PC-9 (cell line): ENCODE data around the gene GRAMD2A. TPM values are rescaled to one million over a fixed set of nuclear protein-coding genes. Genes with fewer than 3 reads are reported as not detected.

Experiments used
- BruUV-seq: library from RNA; stranded (reverse); fragments of 400-500 nt; replicated peaks from 2 replicates; lab custom pipeline; 2021; lab: Mats Ljungman, UMichigan
- CTCF ChIA-PET: fragments of 300-600 bp; sonication (Branson Sonifier 250); formaldehyde crosslinking; loops from one replicate; lab custom pipeline; 2022; ENCODE audit warnings: antibody characterized with exemption; lab: Charles Lee
- POLR2A ChIA-PET: fragments of 300-600 bp; sonication (Branson Sonifier 250); formaldehyde crosslinking; loops from one replicate; lab custom pipeline; 2022; ENCODE audit warnings: antibody characterized with exemption; ENCODE audit not compliant: unreplicated experiment; lab: Charles Lee
- DNase-seq, 2 experiments: peaks; one replicate each; pipeline versions ENCODE4 v3.0.0 to v3.0.0-alpha.2; 2015 to 2022; ENCODE audit warnings: mixed read lengths in 1 of 2
- H2AFZ ChIP-seq: fragments of 200-600 bp; sonication (generic); 2 replicates; pipeline ENCODE4 v1.8.1; 2017; ENCODE audit warnings: antibody characterized with exemption
- H3F3A ChIP-seq: fragments of 200-600 bp; sonication (generic); 2 replicates; pipeline ENCODE4 v1.8.1; 2017; ENCODE audit warnings: antibody characterized with exemption, mild to moderate bottlenecking, low read depth; ENCODE audit not compliant: insufficient read depth
- H3K27ac ChIP-seq: fragments of 200-600 bp; sonication (generic); 2 replicates; pipeline ENCODE4 v1.6.1; 2016; ENCODE audit warnings: mixed run types
- H3K27me3 ChIP-seq: fragments of 200-600 bp; sonication (generic); 2 replicates; pipeline ENCODE4 v1.6.1; 2016; ENCODE audit warnings: low read depth, mixed run types; ENCODE audit not compliant: insufficient read depth
- H3K36me3 ChIP-seq: fragments of 200-600 bp; sonication (generic); 2 replicates; pipeline ENCODE4 v1.6.1; 2016; ENCODE audit warnings: low read depth, mixed run types
- H3K4me1 ChIP-seq: fragments of 200-600 bp; sonication (generic); replicated peaks from 2 replicates; pipeline ENCODE4 v1.6.1; 2016; ENCODE audit warnings: mixed run types; ENCODE audit not compliant: insufficient read depth
- H3K4me2 ChIP-seq: fragments of 200-600 bp; sonication (generic); 2 replicates; pipeline ENCODE4 v1.6.1; 2017; ENCODE audit warnings: mixed run types
- H3K4me3 ChIP-seq: fragments of 200-600 bp; sonication (generic); 2 replicates; pipeline ENCODE4 v1.6.1; 2016; ENCODE audit warnings: mixed run types
- H3K79me2 ChIP-seq: fragments of 200-600 bp; sonication (generic); 2 replicates; pipeline ENCODE4 v1.6.1; 2017; ENCODE audit warnings: low read depth, mixed run types
- H3K9me2 ChIP-seq: fragments of 200-600 bp; sonication (generic); 2 replicates; pipeline ENCODE4 v1.8.1; 2017; ENCODE audit warnings: mild to moderate bottlenecking; ENCODE audit not compliant: insufficient read depth
- H3K9me3 ChIP-seq: fragments of 200-600 bp; sonication (generic); 2 replicates; pipeline ENCODE4 v1.8.1; 2016; ENCODE audit warnings: low read depth; ENCODE audit not compliant: insufficient read depth
- H4K20me1 ChIP-seq: fragments of 200-600 bp; sonication (generic); 2 replicates; pipeline ENCODE4 v1.8.1; 2017; ENCODE audit not compliant: insufficient read depth
- EZH2 ChIP-seq: fragments of 200-600 bp; sonication (generic); IDR thresholded peaks from 2 replicates; pipeline ENCODE4 v1.8.0; 2017; ENCODE audit warnings: antibody characterized with exemption, low read depth
- intact Hi-C: fragments of 100-400 bp; cut with micrococcal nuclease; formaldehyde crosslinking; loops from one replicate; pipeline ENCODE4 v1.10.0; 2022; ENCODE audit not compliant: unreplicated experiment
- total RNA-seq: library from RNA; stranded (reverse); gene quantifications from 2 replicates; pipeline ENCODE4 v1.2.3, GENCODE V29; 2021
- TF ChIP-seq, protein P1 (sequence below): fragments of 200-600 bp; sonication (generic); conservative IDR thresholded peaks from 2 replicates; pipeline ENCODE4 v1.6.1; 2017; ENCODE audit warnings: mixed run types, antibody characterized with exemption, mild to moderate bottlenecking, moderate library complexity

The GRAMD2A gene
- total RNA-seq, 1 experiment from 2014 or later: 60.2 TPM

DNA sequence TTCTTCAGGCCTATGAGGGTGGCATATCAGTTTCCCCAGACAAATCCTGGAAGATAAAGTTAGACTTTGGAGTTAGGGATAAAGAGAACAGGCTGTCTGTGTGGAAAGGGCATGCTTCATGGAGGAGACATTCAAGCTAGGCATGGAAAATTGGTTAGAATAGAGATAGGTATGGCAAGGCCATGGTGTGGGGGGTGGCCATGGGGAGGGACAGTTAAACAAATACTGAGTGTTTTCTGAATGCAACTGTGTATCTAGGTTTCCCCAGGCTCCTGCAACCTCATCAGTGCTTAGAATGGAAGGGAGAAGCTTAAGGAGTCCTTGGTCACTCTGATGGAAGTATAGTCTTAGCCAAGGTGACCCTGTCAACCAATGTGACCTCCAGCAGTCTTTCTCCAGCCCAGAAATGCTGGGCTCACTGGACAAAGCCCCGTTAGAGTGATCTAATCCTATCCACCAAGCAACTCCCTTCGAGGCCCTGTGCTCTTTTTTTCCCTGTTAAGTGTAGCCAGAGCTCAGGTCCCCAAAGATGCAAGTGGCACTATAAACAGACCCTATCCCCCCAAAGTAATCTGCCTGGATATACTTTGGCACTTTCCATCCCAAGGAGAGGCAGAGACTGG lies 38.9 kb upstream of the GRAMD2A start:
- H3F3A ChIP-seq: peaks cover 59% of the 10 kb centered on the region
- H3K9me2 ChIP-seq: no peaks in the 10 kb centered on the region
- no peak for DNase-seq
- no peak overlapping the region for H2AFZ ChIP-seq
- H3K79me2 ChIP-seq: peaks cover 48% of the 10 kb centered on the region
- TF ChIP-seq EZH2: no peak
- TF ChIP-seq, protein P1, sequence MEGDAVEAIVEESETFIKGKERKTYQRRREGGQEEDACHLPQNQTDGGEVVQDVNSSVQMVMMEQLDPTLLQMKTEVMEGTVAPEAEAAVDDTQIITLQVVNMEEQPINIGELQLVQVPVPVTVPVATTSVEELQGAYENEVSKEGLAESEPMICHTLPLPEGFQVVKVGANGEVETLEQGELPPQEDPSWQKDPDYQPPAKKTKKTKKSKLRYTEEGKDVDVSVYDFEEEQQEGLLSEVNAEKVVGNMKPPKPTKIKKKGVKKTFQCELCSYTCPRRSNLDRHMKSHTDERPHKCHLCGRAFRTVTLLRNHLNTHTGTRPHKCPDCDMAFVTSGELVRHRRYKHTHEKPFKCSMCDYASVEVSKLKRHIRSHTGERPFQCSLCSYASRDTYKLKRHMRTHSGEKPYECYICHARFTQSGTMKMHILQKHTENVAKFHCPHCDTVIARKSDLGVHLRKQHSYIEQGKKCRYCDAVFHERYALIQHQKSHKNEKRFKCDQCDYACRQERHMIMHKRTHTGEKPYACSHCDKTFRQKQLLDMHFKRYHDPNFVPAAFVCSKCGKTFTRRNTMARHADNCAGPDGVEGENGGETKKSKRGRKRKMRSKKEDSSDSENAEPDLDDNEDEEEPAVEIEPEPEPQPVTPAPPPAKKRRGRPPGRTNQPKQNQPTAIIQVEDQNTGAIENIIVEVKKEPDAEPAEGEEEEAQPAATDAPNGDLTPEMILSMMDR: no peak
- peak overlapping the region; percentile 96 for H3K27ac ChIP-seq
- ChIA-PET CTCF (no interaction called here), POLR2A (interaction anchor here (0.5 to 0.7 kb wide), 2 partner anchors 67 to 1005 kb away, joined by 3 read pairs; no protein-coding TSS in a partner anchor)
- H3K27me3 ChIP-seq: no peaks in the 10 kb centered on the region
- H3K4me1 ChIP-seq: peaks cover 61% of the 10 kb centered on the region
- intact Hi-C loops: no loop called here
- peak overlapping the region; percentile 86 for H3K4me3 ChIP-seq
- no peaks in the 10 kb centered on the region for H4K20me1 ChIP-seq
- no TSS peak for BruUV-seq
- H3K36me3 ChIP-seq: no peaks in the 10 kb centered on the region
- no peaks in the 10 kb centered on the region for H3K9me3 ChIP-seq
- peak overlapping the region; percentile 98 for H3K4me2 ChIP-seq

DNA sequence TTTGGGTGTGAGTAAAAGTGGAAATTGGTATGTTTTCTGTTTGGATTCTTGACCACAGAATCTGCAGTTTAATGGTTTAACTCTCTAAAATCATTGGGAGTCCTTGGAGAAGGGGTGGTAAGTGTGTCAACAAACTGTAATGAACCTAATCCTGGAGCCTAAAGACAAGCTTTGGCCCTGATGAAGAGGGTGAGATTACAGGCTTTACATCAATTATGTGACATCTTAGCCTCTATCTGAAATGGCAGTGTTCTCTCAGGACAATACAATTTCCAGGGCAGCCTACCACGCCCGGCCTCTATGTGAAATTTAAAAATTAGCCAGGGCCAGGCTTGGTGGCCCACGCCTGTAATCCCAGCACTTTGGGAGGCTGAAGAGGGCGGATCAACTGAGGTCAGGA lies 37.7 kb upstream of the GRAMD2A start:
- BruUV-seq: no TSS peak
- POLR2A ChIA-PET: no interaction called here
- peaks cover 61% of the 10 kb centered on the region for H3K4me1 ChIP-seq

DNA sequence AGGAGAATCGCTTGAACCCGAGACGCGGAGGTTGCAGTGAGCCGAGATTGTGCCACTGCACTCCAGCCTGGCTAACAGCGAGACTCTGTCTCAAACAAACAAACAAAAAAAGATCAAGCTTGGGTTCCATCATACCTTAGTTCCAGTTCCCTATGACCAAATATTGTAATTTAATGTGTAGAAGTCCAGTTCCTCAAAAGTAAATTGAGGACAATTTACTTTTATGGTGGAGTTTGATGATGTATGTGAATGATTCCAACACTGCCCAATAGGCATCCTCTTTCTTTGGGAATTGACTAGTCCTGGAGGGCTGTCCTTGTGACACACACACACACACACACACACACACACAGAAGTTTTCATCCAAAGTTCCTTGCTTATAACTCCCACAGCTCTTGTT lies 36.2 kb upstream of the GRAMD2A start:
- no peaks in the 10 kb centered on the region for H3K9me3 ChIP-seq
- intact Hi-C loops: loop anchor here (5.0 kb wide), 1 partner anchor 39 kb away; the partner anchor contains the start of gene PARP6
- TF ChIP-seq, protein P1: no peak
- no peak for TF ChIP-seq EZH2
- CTCF ChIA-PET: no interaction called here
- H3K27ac ChIP-seq: peak overlapping the region; percentile 10; the same call in 1 of the 2 replicates
- peaks cover 7% of the 10 kb centered on the region; the same call in 1 of the 2 replicates for H4K20me1 ChIP-seq
- peaks cover 70% of the 10 kb centered on the region for H3K79me2 ChIP-seq
- H2AFZ ChIP-seq: no peak overlapping the region
- POLR2A ChIA-PET: interaction anchor here (0.7 kb wide), 1 partner anchor 1588 kb away, joined by 3 read pairs; no protein-coding TSS in a partner anchor
- DNase-seq: no peak
- H3F3A ChIP-seq: peaks cover 67% of the 10 kb centered on the region
- peaks cover 7% of the 10 kb centered on the region; the same call in 1 of the 2 replicates for H3K36me3 ChIP-seq
- no peaks in the 10 kb centered on the region for H3K9me2 ChIP-seq
- H3K4me3 ChIP-seq: no peak overlapping the region
- H3K4me1 ChIP-seq: peaks cover 56% of the 10 kb centered on the region
- no peaks in the 10 kb centered on the region for H3K27me3 ChIP-seq
- no peak overlapping the region for H3K4me2 ChIP-seq
- no TSS peak for BruUV-seq

More for the DNA sequence above, 37.7 kb upstream of the GRAMD2A start:
- Histone ChIP-seq H4K20me1 (no peaks in the 10 kb centered on the region), H2AFZ (no peak overlapping the region), H3K4me2 (peak overlapping the region; percentile 98), H3K27ac (no peak overlapping the region), H3K79me2 (peaks cover 55% of the 10 kb centered on the region), H3K27me3 (no peaks in the 10 kb centered on the region), H3K36me3 (no peaks in the 10 kb centered on the region), H3K4me3 (no peak overlapping the region), H3K9me3 (no peaks in the 10 kb centered on the region), H3K9me2 (no peaks in the 10 kb centered on the region), H3F3A (peaks cover 66% of the 10 kb centered on the region)
- TF ChIP-seq, protein P1: no peak
- TF ChIP-seq EZH2: no peak
- CTCF ChIA-PET: no interaction called here
- DNase-seq: no peak
- intact Hi-C loops: no loop called here
